AG04449 (cell line): ENCODE measurements around the gene WDR17.

Experiments used
- CTCF ChIA-PET: fragments of 350-600 bp; formaldehyde crosslinking; extraction: SDS; loops from one replicate; lab custom pipeline; 2021; ENCODE audit warnings: antibody characterized with exemption; lab: Yijun Ruan, JAX
- POLR2A ChIA-PET: fragments of 400-600, 350-600 bp; formaldehyde crosslinking; extraction: SDS; loops from one replicate; lab custom pipeline; 2020; ENCODE audit warnings: antibody characterized with exemption, inconsistent platforms; lab: Yijun Ruan, JAX
- DNase-seq: peaks from one replicate; pipeline ENCODE4 v3.0.0-alpha.2; 2010; ENCODE audit warnings: low read depth, low spot score
- H3K4me3 ChIP-seq: 2 replicates; pipeline ENCODE4 v1.5.1; 2011; ENCODE audit warnings: low read depth, mild to moderate bottlenecking, control low read depth, low read length
- TF ChIP-seq, protein P1 (sequence below): IDR thresholded peaks from one replicate; pipeline ENCODE4 v1.5.1; 2011; ENCODE audit warnings: mild to moderate bottlenecking, moderate library complexity, low read length, control low read depth, inconsistent platforms; ENCODE audit not compliant: insufficient read depth; ENCODE audit errors: missing control alignments

WDR17 gene

DNA sequence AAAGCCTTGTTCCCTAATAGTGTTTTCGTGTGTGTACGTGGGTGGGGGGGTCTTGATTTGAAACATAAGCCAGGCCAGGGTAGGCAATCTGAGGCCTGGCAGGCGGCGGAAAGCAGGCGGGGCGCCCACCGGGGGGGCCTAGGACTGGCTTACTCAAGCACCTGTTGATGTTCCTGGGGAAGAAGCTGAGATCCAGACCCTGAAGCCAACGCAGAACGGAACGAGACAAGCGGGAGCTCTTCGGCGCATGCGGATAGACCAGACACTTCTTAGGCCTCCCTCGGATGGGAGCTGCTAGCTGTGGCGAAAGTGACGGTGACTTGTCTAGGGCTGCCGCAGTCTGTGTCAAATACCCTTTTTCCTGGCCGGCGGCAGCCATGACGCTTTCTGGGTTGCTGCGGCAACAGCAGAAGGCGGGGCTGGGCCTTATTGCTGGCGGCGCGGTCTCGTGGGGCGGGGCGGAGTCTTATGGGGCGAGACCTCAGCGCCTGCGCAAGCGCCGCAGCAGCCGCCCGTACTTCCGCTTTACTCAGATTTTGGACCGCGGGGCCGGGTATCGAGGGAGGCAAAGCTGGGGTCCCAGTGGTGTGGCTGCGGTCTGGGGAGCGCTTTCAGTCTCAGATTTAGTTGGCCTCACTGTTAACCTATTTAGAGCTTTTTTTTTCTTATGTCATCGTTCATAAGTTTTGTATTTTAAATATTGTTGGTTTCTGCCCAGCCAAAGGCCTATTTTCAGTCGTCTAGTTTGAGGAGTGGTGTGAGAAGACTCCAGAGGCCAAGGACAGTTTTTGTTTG, 129.7 kb downstream of the WDR17 start, which contains the start of gene SPATA4:
SPATA4 (minus strand) TSS at position 402 of the 795 bp plus-strand sequence; CDS start at position 379, 23 bp downstream.
- POLR2A ChIA-PET: no interaction called here
- DNase-seq: peak; percentile 47
- TF ChIP-seq, protein P1, sequence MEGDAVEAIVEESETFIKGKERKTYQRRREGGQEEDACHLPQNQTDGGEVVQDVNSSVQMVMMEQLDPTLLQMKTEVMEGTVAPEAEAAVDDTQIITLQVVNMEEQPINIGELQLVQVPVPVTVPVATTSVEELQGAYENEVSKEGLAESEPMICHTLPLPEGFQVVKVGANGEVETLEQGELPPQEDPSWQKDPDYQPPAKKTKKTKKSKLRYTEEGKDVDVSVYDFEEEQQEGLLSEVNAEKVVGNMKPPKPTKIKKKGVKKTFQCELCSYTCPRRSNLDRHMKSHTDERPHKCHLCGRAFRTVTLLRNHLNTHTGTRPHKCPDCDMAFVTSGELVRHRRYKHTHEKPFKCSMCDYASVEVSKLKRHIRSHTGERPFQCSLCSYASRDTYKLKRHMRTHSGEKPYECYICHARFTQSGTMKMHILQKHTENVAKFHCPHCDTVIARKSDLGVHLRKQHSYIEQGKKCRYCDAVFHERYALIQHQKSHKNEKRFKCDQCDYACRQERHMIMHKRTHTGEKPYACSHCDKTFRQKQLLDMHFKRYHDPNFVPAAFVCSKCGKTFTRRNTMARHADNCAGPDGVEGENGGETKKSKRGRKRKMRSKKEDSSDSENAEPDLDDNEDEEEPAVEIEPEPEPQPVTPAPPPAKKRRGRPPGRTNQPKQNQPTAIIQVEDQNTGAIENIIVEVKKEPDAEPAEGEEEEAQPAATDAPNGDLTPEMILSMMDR: no peak
- CTCF ChIA-PET: interaction anchor here (0.7 to 1.6 kb wide), 4 partner anchors 9 to 137 kb away, joined by 3 to 6 read pairs (median 4); no protein-coding TSS in a partner anchor
- peak within 1 kb of the TSS; percentile 77 for H3K4me3 ChIP-seq

DNA sequence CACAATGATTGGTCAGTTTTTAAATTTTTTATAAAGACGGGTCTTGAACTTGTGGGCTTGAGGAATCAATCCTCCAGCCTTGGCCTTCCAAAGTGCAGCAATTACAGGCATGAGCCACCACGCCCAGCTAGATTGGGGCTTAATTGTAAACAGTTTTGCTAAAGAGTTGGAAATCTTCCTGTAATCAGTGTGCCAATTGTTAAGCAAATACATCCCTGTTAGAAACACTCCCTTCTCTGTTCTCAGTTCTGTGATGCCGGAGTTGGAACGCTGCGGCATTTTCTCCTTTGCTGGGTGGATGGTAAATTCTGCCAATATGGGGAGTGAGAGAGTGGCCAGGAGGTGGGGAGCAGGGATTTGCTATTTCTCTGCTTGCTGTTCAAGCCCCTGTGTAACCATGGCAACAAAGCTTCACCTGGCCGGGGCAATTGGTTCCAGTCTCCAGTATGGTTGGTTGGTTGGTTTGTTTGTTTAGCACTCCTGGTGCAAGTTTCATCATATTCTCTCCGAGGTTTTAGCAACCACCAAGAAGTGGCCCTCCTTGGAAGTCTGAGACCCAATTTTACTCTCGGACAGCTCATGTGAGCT, 132.8 kb downstream of the WDR17 start:
- TF ChIP-seq, protein P1: no peak
- no peak overlapping the region for H3K4me3 ChIP-seq
- ChIA-PET POLR2A (no interaction called here), CTCF (interaction anchor here (1.0 kb wide), 1 partner anchor 79 kb away, joined by 3 read pairs; no protein-coding TSS in a partner anchor)
- DNase-seq: no peak

DNA sequence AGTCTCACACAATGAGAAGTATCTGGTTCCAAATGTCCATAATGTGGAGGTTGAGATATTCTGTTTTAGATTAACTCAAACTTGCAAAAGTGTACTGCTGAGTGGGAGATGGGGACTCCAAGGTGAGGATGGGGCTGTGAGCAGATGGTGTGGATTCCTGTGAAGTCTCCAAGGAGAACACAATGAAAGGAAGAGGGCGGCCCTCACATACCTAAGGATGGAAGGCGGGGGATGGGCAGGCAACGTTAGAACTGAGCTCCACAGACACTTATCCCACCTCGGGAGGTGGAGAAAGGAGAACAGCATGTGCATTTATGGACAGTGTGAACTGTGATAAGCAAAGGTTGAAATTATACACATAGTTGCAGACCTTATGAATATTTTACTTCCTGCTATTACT, 139.7 kb downstream of the WDR17 start:
- no peak for DNase-seq
- ChIA-PET CTCF (no interaction called here), POLR2A (no interaction called here)
- H3K4me3 ChIP-seq: no peak overlapping the region
- TF ChIP-seq, protein P1: no peak

DNA sequence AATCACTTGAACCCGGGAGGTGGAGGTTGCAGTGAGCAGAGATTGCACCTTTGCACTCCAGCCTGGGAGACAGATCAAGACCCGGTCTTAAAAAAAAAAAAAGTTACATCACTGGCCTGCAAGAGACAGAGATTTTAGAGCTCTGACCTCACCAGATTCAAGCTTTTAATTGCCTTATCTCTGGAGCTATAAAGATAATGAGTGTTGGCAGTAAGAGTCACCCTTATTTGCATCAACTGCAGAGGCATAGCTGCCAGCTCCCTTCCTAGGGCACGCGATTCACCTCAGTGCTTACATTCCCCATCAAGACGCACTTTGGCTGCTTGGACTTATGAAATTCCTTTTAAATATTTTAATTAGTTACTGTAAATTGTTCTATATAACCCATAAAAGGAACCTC, 142.2 kb downstream of the WDR17 start:
- H3K4me3 ChIP-seq: no peak overlapping the region
- TF ChIP-seq, protein P1: no peak
- ChIA-PET POLR2A (no interaction called here), CTCF (interaction anchor here (1.4 kb wide), 1 partner anchor 9 kb away, joined by 4 read pairs; no protein-coding TSS in a partner anchor)
- no peak for DNase-seq

DNA sequence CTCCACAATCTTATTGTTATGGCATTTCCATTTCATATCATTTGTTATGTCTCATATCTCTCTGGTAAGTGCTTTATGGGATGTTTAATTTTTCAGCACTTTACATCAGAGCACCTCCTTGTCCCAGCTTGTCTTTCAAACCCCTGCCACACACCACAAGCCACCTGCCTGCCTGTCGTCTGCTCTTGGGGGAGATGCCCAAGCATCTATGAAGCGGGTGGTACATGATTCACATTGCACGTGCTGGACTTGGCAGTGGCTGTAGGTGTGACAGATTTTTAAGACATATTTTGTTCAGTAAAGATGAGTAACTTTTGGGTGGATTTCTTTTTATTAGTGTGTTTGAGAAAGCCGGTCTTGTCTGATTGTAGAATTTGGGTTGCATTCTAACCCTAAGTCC, 143.9 kb downstream of the WDR17 start:
- TF ChIP-seq, protein P1: no peak
- H3K4me3 ChIP-seq: no peak overlapping the region
- CTCF ChIA-PET: interaction anchor here (0.8 kb wide), 1 partner anchor 9 kb away, joined by 3 read pairs; no protein-coding TSS in a partner anchor
- POLR2A ChIA-PET: no interaction called here
- DNase-seq: no peak

DNA sequence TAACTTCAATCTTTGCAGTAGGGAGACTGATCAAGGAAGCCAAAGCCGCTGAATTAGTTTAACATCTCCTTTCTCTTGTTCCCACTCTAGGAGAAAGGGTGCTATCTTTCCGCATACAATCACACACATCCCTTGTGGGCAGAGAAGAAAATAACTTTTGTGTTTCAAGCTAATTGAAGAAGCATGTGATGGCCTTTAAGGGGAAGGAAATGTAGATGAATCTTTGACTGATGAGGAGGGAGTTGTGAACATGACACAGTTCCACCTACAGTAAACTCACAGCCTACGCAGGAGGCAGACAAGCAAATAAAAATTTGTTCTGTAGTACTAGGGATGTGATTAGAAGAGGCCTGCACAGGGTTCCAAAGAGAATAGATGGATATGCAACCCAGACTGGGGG, 144.5 kb downstream of the WDR17 start:
- CTCF ChIA-PET: interaction anchor here (0.8 kb wide), 1 partner anchor 10 kb away, joined by 3 read pairs; no protein-coding TSS in a partner anchor
- TF ChIP-seq, protein P1: no peak
- POLR2A ChIA-PET: no interaction called here
- no peak for DNase-seq
- no peak overlapping the region for H3K4me3 ChIP-seq
